H1 (cell line): ENCODE results near the gene LARP1. TPM values are rescaled to one million over a fixed set of nuclear protein-coding genes. Genes with fewer than 3 reads are reported as not detected.
A peak's percentile ranks its signal among the peaks of the same experiment; 100 is the strongest.

ENCODE experiments used
- CTCF ChIA-PET: fragments of 300-600 bp; sonication (Branson Sonifier 250); formaldehyde crosslinking; loops from one replicate; lab custom pipeline; 2021; ENCODE audit not compliant: partially characterized antibody; lab: Charles Lee
- POLR2A ChIA-PET: fragments of 300-600 bp; sonication (Branson Sonifier 250); formaldehyde crosslinking; loops from one replicate; lab custom pipeline; 2021; ENCODE audit warnings: inconsistent platforms; ENCODE audit not compliant: partially characterized antibody; lab: Charles Lee
- DNase-seq, 2 experiments: peaks; one replicate each; pipeline versions ENCODE4 v3.0.0 to v3.0.0-alpha.2; 2010 to 2022; ENCODE audit warnings: low spot score in 2 of 2, low read depth in 1 of 2, mixed read lengths in 1 of 2
- FAIRE-seq: peaks from 2 replicates; lab custom pipeline; 2011; peaks lifted over from hg19 to GRCh38; lab: Jason Lieb, UNC
- H2AFZ ChIP-seq: 2 replicates; pipeline ENCODE4 v1.8.1; 2012; ENCODE audit warnings: low read length, inconsistent platforms
- H2AK5ac ChIP-seq: 2 replicates; pipeline ENCODE4 v1.6.1; 2013; ENCODE audit warnings: low read depth, low read length
- H2BK120ac ChIP-seq: replicated peaks from 2 replicates; pipeline ENCODE3; 2013; ENCODE audit warnings: low read depth, low read length, inconsistent platforms
- H2BK12ac ChIP-seq: 2 replicates; pipeline ENCODE4 v1.6.1; 2013; ENCODE audit warnings: low read depth, low read length
- H2BK15ac ChIP-seq: 2 replicates; pipeline ENCODE4 v1.6.1; 2013; ENCODE audit warnings: low read length
- H2BK20ac ChIP-seq: 2 replicates; pipeline ENCODE4 v1.6.1; 2013; ENCODE audit warnings: low read length
- H2BK5ac ChIP-seq: 2 replicates; pipeline ENCODE4 v1.6.1; 2013; ENCODE audit warnings: low read depth, low read length
- H3K14ac ChIP-seq: 2 replicates; pipeline ENCODE4 v1.6.1; 2013; ENCODE audit warnings: inconsistent platforms; ENCODE audit not compliant: insufficient read length
- H3K18ac ChIP-seq: 2 replicates; pipeline ENCODE4 v1.6.1; 2013; ENCODE audit warnings: low read length; ENCODE audit errors: extremely low read depth
- H3K23ac ChIP-seq: 2 replicates; pipeline ENCODE4 v1.6.1; 2013; ENCODE audit warnings: inconsistent platforms; ENCODE audit not compliant: insufficient read length
- H3K23me2 ChIP-seq: 2 replicates; pipeline ENCODE4 v1.6.1; 2013; ENCODE audit warnings: low read depth, low read length
- H3K27ac ChIP-seq: 2 replicates; pipeline ENCODE4 v1.6.1; 2011; ENCODE audit warnings: low read depth, low read length, inconsistent platforms
- H3K27me3 ChIP-seq, 4 experiments: replicated peaks in 1 of 4; 1 replicate in 1 of 4; 2 replicates in 3 of 4; pipeline versions ENCODE4 v1.6.1 to v1.8.1; 2011 to 2013; ENCODE audit warnings: low read length in 3 of 4, mild to moderate bottlenecking in 3 of 4, inconsistent platforms in 2 of 4, mixed read lengths in 2 of 4, moderate library complexity in 1 of 4; ENCODE audit not compliant: control insufficient read depth in 3 of 4, insufficient read depth in 3 of 4; ENCODE audit errors: extremely low read depth in 1 of 4
- H3K36me3 ChIP-seq, 4 experiments: 2 replicates each; pipeline versions ENCODE4 v1.6.1 to v1.8.1; 2011 to 2013; ENCODE audit warnings: mild to moderate bottlenecking in 4 of 4, low read length in 3 of 4, moderate library complexity in 2 of 4, control low read depth in 1 of 4, inconsistent platforms in 1 of 4; ENCODE audit not compliant: insufficient read depth in 4 of 4, control insufficient read depth in 2 of 4
- H3K4ac ChIP-seq: replicated peaks from 2 replicates; pipeline ENCODE3; 2013; ENCODE audit warnings: low read length, low read depth, mixed read lengths, inconsistent platforms; ENCODE audit not compliant: insufficient read length
- H3K4me1 ChIP-seq, 4 experiments: replicated peaks in 1 of 4; 1 replicate in 1 of 4; 2 replicates in 3 of 4; pipeline versions ENCODE4 v1.6.1 to v1.8.1; 2011 to 2013; ENCODE audit warnings: low read length in 3 of 4, inconsistent platforms in 2 of 4, mixed read lengths in 1 of 4; ENCODE audit not compliant: insufficient read depth in 4 of 4, control insufficient read depth in 3 of 4
- H3K4me2 ChIP-seq, 2 experiments: 2 replicates each; pipeline versions ENCODE4 v1.6.1 to v1.8.1; 2011 to 2013; ENCODE audit warnings: low read depth in 2 of 2, low read length in 2 of 2, control low read depth in 1 of 2, inconsistent platforms in 1 of 2, mild to moderate bottlenecking in 1 of 2; ENCODE audit not compliant: insufficient read depth in 1 of 2
- H3K4me3 ChIP-seq, 4 experiments: fragments of 200-600, 300-600 bp in 1 of 4; sonication (generic), shearing (Covaris generic), sonication (Bioruptor Twin) in 1 of 4; 2 replicates each; pipeline versions ENCODE4 v1.5.1 to v1.8.1; 2011 to 2016; ENCODE audit warnings: low read length in 4 of 4, low read depth in 3 of 4, control low read depth in 2 of 4, inconsistent platforms in 2 of 4, mild to moderate bottlenecking in 2 of 4, mixed read lengths in 1 of 4, moderate library complexity in 1 of 4; ENCODE audit not compliant: insufficient read depth in 2 of 4; ENCODE audit errors: extremely low read depth in 1 of 4
- H3K56ac ChIP-seq: replicated peaks from 2 replicates; pipeline ENCODE3; 2013; ENCODE audit warnings: low read depth, mild to moderate bottlenecking, mixed read lengths, low read length, inconsistent platforms; ENCODE audit not compliant: insufficient read length
- H3K79me1 ChIP-seq: 2 replicates; pipeline ENCODE4 v1.6.1; 2013; ENCODE audit warnings: low read depth, low read length, control low read depth
- H3K79me2 ChIP-seq, 2 experiments: 2 replicates each; pipeline versions ENCODE4 v1.6.1 to v1.8.1; 2012 to 2013; ENCODE audit warnings: low read length in 2 of 2, mild to moderate bottlenecking in 2 of 2, inconsistent platforms in 1 of 2; ENCODE audit not compliant: insufficient read depth in 2 of 2, control insufficient read depth in 1 of 2
- H3K9ac ChIP-seq, 4 experiments: replicated peaks in 1 of 4; 1 replicate in 1 of 4; 2 replicates in 3 of 4; pipeline versions ENCODE4 v1.6.1 to v1.8.1; 2011 to 2013; ENCODE audit warnings: low read depth in 3 of 4, low read length in 3 of 4, control low read depth in 2 of 4, mild to moderate bottlenecking in 2 of 4, moderate library complexity in 2 of 4, inconsistent platforms in 1 of 4; ENCODE audit errors: extremely low read depth in 1 of 4
- H3K9me3 ChIP-seq, 2 experiments: 2 replicates each; pipeline versions ENCODE4 v1.6.1 to v1.8.1; 2012 to 2013; ENCODE audit warnings: mild to moderate bottlenecking in 2 of 2, moderate library complexity in 2 of 2, control low read depth in 1 of 2, inconsistent platforms in 1 of 2, low read depth in 1 of 2, low read length in 1 of 2, mixed read lengths in 1 of 2; ENCODE audit not compliant: insufficient read depth in 2 of 2
- H4K20me1 ChIP-seq, 2 experiments: replicated peaks in 1 of 2; 2 replicates each; pipeline versions ENCODE3 to v1.8.1; 2011 to 2013; ENCODE audit warnings: inconsistent platforms in 2 of 2, low read length in 2 of 2, mild to moderate bottlenecking in 1 of 2; ENCODE audit not compliant: insufficient read depth in 2 of 2, control insufficient read depth in 1 of 2
- H4K5ac ChIP-seq: 2 replicates; pipeline ENCODE4 v1.6.1; 2013; ENCODE audit warnings: low read length, low read depth, mixed read lengths, inconsistent platforms; ENCODE audit not compliant: insufficient read length
- H4K8ac ChIP-seq: 2 replicates; pipeline ENCODE4 v1.8.0; 2013; ENCODE audit warnings: mild to moderate bottlenecking, moderate library complexity, low read length, inconsistent platforms; ENCODE audit not compliant: insufficient read depth; ENCODE audit errors: extremely low read depth
- H4K91ac ChIP-seq: replicated peaks from 2 replicates; pipeline ENCODE3; 2013; ENCODE audit warnings: low read length, mixed read lengths, inconsistent platforms; ENCODE audit not compliant: insufficient read length
- ATF2 ChIP-seq: IDR thresholded peaks from 2 replicates; pipeline ENCODE4 v1.6.1; 2012; ENCODE audit warnings: low read length, inconsistent platforms
- ATF3 ChIP-seq: IDR thresholded peaks from 2 replicates; pipeline ENCODE4 v1.6.1; 2011; ENCODE audit warnings: low read depth, mild to moderate bottlenecking, low read length; ENCODE audit not compliant: insufficient read depth
- POLR2AphosphoS5 ChIP-seq: IDR thresholded peaks from 2 replicates; pipeline ENCODE4 v1.6.1; 2011; ENCODE audit warnings: low read depth, low read length
- SP2 ChIP-seq: IDR thresholded peaks from 2 replicates; pipeline ENCODE4 v1.6.1; 2012; ENCODE audit warnings: mild to moderate bottlenecking, low read length, inconsistent platforms
- SRF ChIP-seq: IDR thresholded peaks from 2 replicates; pipeline ENCODE4 v1.6.1; 2011; ENCODE audit warnings: mild to moderate bottlenecking, low read depth, low read length, moderate library complexity
- TAF1 ChIP-seq: IDR thresholded peaks from 2 replicates; pipeline ENCODE4 v1.6.1; 2011; ENCODE audit warnings: mild to moderate bottlenecking, low read depth, low read length
- USF2 ChIP-seq: IDR thresholded peaks from 2 replicates; pipeline ENCODE4 v1.6.1; 2011; ENCODE audit warnings: low read length, improper control_type of control experiment
- WGBS, 2 experiments: shearing (Covaris generic) in 1 of 2; methylation state at CpG; one replicate each; pipeline versions ENCODE4 v1.1.6 to v1.1.7; 2013 to 2015; ENCODE audit warnings: low lambda C conversion rate in 2 of 2, mixed read lengths in 2 of 2, inconsistent platforms in 1 of 2, low coverage in 1 of 2, missing lambda C conversion rate in 1 of 2; ENCODE audit not compliant: insufficient replicate concordance in 2 of 2, insufficient coverage in 1 of 2, insufficient read length in 1 of 2; ENCODE audit errors: extremely low coverage in 1 of 2, missing lambda C conversion rate in 1 of 2; 5-methylcytosine and 5-hydroxymethylcytosine counted together
- polyA plus RNA-seq, 7 experiments: library from polyadenylated mRNA; depleted of rRNA in 3 of 7; stranded (reverse) in 5 of 7; unstranded in 2 of 7; fragments of >200 nt in 5 of 7; fragments of 200-250 nt in 2 of 7; gene quantifications; 1 replicate in 5 of 7; 2 replicates in 1 of 7; 4 replicates in 1 of 7; pipeline versions ENCODE4 v1.2.1 to v1.2.3, GENCODE V29; 2011 to 2013; ENCODE audit warnings: missing spikeins in 2 of 7, mixed read lengths in 2 of 7
- total RNA-seq: library from RNA; stranded (reverse); fragmentation: NEBNext Ultra II Directional; extraction: Animal tissue kit (Norgen Biotek cat#: 25700); gene quantifications from 2 replicates; pipeline ENCODE4 v1.2.1, GENCODE V29; 2021

Gene LARP1
- total and polyA plus RNA-seq, 2 of the 8 experiments (the other 6 are each of a cell fraction or from before 2014, with no cell fraction given), result 106 to 422 TPM

- Histone ChIP-seq H2BK12ac (peak within 1 kb of the TSS; percentile 71; the same call in 1 of the 2 replicates), H2BK15ac (peak within 1 kb of the TSS; percentile 67; the same call in 1 of the 2 replicates), H3K56ac (no peak within 1 kb of the TSS), H3K79me1 (no peaks in the 10 kb centered on the region), H3K14ac (no peak within 1 kb of the TSS), H3K23ac (no peak within 1 kb of the TSS), H2BK5ac (peak within 1 kb of the TSS; percentile 39; the same call in 1 of the 2 replicates), H2BK120ac (peak within 1 kb of the TSS; percentile 72), H4K20me1 (no peaks in the 10 kb centered on the region), H3K27me3 (no peaks in the 10 kb centered on the region), H3K23me2 (no peaks in the 10 kb centered on the region), H3K79me2 (no peaks in the 10 kb centered on the region), H4K91ac (peak within 1 kb of the TSS; percentile 83), H2BK20ac (no peak within 1 kb of the TSS), H3K18ac (peak within 1 kb of the TSS; percentile 81; the same call in 1 of the 2 replicates), H2AK5ac (no peak within 1 kb of the TSS), H3K27ac (peak within 1 kb of the TSS; percentile 76), H4K8ac (peak within 1 kb of the TSS; percentile 41; the same call in 1 of the 2 replicates), H3K4ac (no peak within 1 kb of the TSS), H3K4me2 (peak within 1 kb of the TSS; percentile 52 to 90), H3K36me3 (no peaks in the 10 kb centered on the region; a peak in 1 of 8 replicates), H3K9me3 (no peaks in the 10 kb centered on the region), H4K5ac (peak within 1 kb of the TSS; percentile 51), H3K4me3 (peak within 1 kb of the TSS; percentile 26 to 62 (median 55)), H3K4me1 (peaks cover 0 to 7% (median 4%) of the 10 kb centered on the region in 4 experiments; a peak in 5 of 7 replicates), H2AFZ (peak within 1 kb of the TSS; percentile 92), H3K9ac (peak within 1 kb of the TSS in 3 of 4 experiments; percentile 52 to 73 (median 68); a peak in 6 of 7 replicates)
- POLR2A ChIA-PET, result interaction anchor here (0.7 to 1.5 kb wide), 7 partner anchors 8 to 845 kb away, joined by 3 to 5 read pairs (median 3); partner anchors contain the start of gene CNOT8
- WGBS, 2 experiments, result 10% methylated on average over 11 of the region's 11 CpGs; no CpG with 5 or more reads in 1 of the 2 experiments
- DNase-seq (peak in 1 of 2 experiments; percentile 68), FAIRE-seq (peak; percentile 58)
- CTCF ChIA-PET, result interaction anchor here (0.5 to 2.5 kb wide), 8 partner anchors 10 to 172 kb away, joined by 3 to 7 read pairs (median 3); no protein-coding TSS in a partner anchor
- TF ChIP-seq USF2 (peak; percentile 87), ATF3 (peak; percentile 33; the same call in 1 of the 2 replicates), SRF (no peak), ATF2 (0 out of 2 replicates have a peak, but pooled peaks have one; percentile 27), POLR2AphosphoS5 (peak; percentile 53; the same call in 1 of the 2 replicates), SP2 (no peak), TAF1 (peak; percentile 53; the same call in 1 of the 2 replicates)
Measured at GRCh38 chr5:154850255-154851062, 95.3 kb downstream of the LARP1 start, which contains the start of gene FAXDC2. Gene FAXDC2 (minus strand): TSS chr5:154850603. CDS start chr5:154838178, 12,425 bp downstream.
